GM21786 (cell line): ENCODE measurements around the gene RNU2-63P.
"Not testable (repeated sequence)": the region's sequence is repeated elsewhere in the genome, so short reads cannot be mapped to it uniquely, and the experiment has no call there.

ENCODE experiments used
- ATAC-seq: cut with Tn5 transposase; IDR thresholded peaks from one replicate; pipeline ENCODE4 v1.9.1; 2021; ENCODE audit not compliant: unreplicated experiment

The RNU2-63P gene

DNA sequence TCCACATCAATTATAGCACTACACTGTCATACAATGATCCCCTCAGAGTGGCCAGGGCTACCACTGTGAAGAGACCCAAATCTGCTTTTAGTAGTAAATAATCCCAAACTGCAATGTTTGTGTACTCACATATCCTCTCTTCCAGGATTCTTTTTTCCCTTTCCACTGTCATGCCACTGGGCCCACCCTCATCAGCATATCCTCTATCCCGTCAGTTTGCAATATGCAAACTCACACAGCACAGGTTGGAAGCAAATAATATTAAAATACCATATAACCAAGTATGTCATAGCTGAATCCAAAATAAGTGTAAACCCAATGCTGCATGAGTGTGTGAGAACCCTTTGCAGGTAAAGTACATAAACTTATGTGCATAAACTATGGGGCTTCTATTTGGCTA is 28.9 kb downstream of the RNU2-63P start:
- ATAC-seq, result not testable (repeated sequence)

- not testable (repeated sequence) for ATAC-seq
These were observed 30.4 kb downstream of the RNU2-63P start for GRCh38 chr2:87985902-87986301.

GRCh38 chr2:87981182-87981581 is 35.2 kb downstream of the RNU2-63P start:
- not testable (repeated sequence) for ATAC-seq

DNA sequence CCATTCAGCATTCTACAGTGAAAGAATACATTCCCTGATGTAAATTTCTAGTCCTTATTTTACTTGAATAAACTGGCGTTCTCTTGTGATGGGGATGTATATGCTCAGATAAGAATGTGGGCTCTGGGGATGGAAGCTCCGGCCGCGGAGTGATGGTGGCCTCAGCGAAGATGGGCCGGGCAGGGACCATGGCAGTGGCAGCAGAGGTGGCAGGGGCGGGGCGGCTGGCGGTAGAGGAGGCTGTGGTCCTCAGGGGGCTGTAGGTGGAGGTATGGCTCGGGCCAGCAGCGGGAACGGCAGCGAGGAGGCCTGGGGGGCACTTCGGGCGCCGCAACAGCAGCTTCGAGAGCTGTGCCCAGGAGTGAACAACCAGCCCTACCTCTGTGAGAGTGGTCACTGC is 44.0 kb downstream of the RNU2-63P start:
- not testable (repeated sequence) for ATAC-seq
